Smooth muscle cell (in vitro differentiated cells): ENCODE measurements around the gene PASK. TPM values are rescaled to one million over a fixed set of nuclear protein-coding genes. Genes with fewer than 3 reads are reported as not detected.

Experiments
- DNase-seq: peaks from one replicate; lab custom pipeline; 2025; ENCODE audit not compliant: unreplicated experiment; lab: John Stamatoyannopoulos, UW
- H2AFZ ChIP-seq: fragments of 200-600 bp; sonication (generic); 2 replicates; pipeline ENCODE4 v1.6.0; 2016; ENCODE audit warnings: antibody characterized with exemption, low read depth, mild to moderate bottlenecking
- H3F3A ChIP-seq: fragments of 200-600 bp; sonication (generic); 2 replicates; pipeline ENCODE4 v1.6.0; 2017; ENCODE audit warnings: antibody characterized with exemption, low read depth
- H3K27ac ChIP-seq: fragments of 200-600 bp; sonication (generic); 2 replicates; pipeline ENCODE4 v1.5.1; 2016; ENCODE audit warnings: low read depth, mild to moderate bottlenecking
- H3K27me3 ChIP-seq: fragments of 200-600 bp; sonication (generic); 2 replicates; pipeline ENCODE4 v1.6.1; 2016; ENCODE audit warnings: low read depth, mild to moderate bottlenecking
- H3K36me3 ChIP-seq: fragments of 200-600 bp; sonication (generic); 2 replicates; pipeline ENCODE4 v1.5.1; 2016; ENCODE audit warnings: low read depth
- H3K4me1 ChIP-seq: fragments of 200-600 bp; sonication (generic); 2 replicates; pipeline ENCODE4 v1.5.1; 2016; ENCODE audit warnings: low read depth
- H3K4me2 ChIP-seq: fragments of 200-600 bp; sonication (generic); 2 replicates; pipeline ENCODE4 v1.6.0; 2016; ENCODE audit warnings: mild to moderate bottlenecking
- H3K4me3 ChIP-seq: fragments of 200-600 bp; sonication (generic); 2 replicates; pipeline ENCODE4 v1.5.1; 2016; ENCODE audit warnings: mild to moderate bottlenecking
- H3K79me2 ChIP-seq: fragments of 200-600 bp; sonication (generic); 2 replicates; pipeline ENCODE4 v1.6.0; 2016; ENCODE audit warnings: low read depth, mild to moderate bottlenecking
- H3K9ac ChIP-seq: fragments of 200-600 bp; sonication (generic); 2 replicates; pipeline ENCODE4 v1.6.0; 2016; ENCODE audit warnings: low read depth
- H3K9me3 ChIP-seq: fragments of 200-600 bp; sonication (generic); replicated peaks from 2 replicates; pipeline ENCODE4 v1.5.1; 2016; ENCODE audit warnings: low read depth
- H4K20me1 ChIP-seq: fragments of 200-600 bp; sonication (generic); 2 replicates; pipeline ENCODE4 v1.6.0; 2016; ENCODE audit warnings: low read depth
- WGBS: methylation state at CpG from one replicate; pipeline ENCODE4 v1.1.7; 2016; ENCODE audit warnings: low lambda C conversion rate; 5-methylcytosine and 5-hydroxymethylcytosine counted together
- polyA plus RNA-seq: library from polyadenylated mRNA; unstranded; fragments of >200 nt; fragmentation: Nextera tagmentation; extraction: Ambion mirVana; gene quantifications from 2 replicates; pipeline ENCODE4 v1.2.1, GENCODE V29; 2016
- total RNA-seq: library from RNA; depleted of rRNA; stranded (reverse); fragments of >200 nt; gene quantifications from 2 replicates; pipeline ENCODE4 v1.2.3, GENCODE V29; 2014
- TF ChIP-seq, protein P1 (sequence below): fragments of 200-600 bp; sonication (generic); IDR thresholded peaks from 2 replicates; pipeline ENCODE4 v1.5.1; 2017; ENCODE audit warnings: borderline replicate concordance, mild to moderate bottlenecking, antibody characterized with exemption; ENCODE audit not compliant: insufficient read depth, poor library complexity, severe bottlenecking

PASK gene
- total and polyA plus RNA-seq, 2 experiments from 2014 or later = 2.6 TPM

DNA sequence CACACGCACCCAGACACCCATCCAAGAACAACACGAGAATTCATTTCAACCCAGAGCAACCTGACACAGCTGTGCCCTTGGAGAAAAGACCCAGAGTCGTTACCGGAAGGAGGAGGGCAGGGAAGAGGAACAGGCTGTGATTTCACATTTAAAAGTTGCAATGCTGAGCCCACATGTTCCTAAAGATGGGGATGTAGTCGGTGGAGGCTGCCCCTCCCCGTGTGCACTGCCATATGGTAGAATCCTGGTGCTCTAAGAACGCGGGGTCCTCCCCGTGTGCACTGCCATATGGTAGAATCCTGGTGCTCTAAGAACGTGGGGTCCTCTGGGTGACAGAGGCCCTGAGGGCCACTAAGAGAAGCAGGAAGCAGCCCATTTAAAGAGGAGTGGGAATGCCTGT lies 58.1 kb downstream of the PASK start:
- H3K4me2 ChIP-seq = no peak overlapping the region
- TF ChIP-seq, protein P1, sequence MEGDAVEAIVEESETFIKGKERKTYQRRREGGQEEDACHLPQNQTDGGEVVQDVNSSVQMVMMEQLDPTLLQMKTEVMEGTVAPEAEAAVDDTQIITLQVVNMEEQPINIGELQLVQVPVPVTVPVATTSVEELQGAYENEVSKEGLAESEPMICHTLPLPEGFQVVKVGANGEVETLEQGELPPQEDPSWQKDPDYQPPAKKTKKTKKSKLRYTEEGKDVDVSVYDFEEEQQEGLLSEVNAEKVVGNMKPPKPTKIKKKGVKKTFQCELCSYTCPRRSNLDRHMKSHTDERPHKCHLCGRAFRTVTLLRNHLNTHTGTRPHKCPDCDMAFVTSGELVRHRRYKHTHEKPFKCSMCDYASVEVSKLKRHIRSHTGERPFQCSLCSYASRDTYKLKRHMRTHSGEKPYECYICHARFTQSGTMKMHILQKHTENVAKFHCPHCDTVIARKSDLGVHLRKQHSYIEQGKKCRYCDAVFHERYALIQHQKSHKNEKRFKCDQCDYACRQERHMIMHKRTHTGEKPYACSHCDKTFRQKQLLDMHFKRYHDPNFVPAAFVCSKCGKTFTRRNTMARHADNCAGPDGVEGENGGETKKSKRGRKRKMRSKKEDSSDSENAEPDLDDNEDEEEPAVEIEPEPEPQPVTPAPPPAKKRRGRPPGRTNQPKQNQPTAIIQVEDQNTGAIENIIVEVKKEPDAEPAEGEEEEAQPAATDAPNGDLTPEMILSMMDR = no peak
- peaks cover 11% of the 10 kb centered on the region for H3K36me3 ChIP-seq
- peaks cover 6% of the 10 kb centered on the region for H3K79me2 ChIP-seq
- no peaks in the 10 kb centered on the region for H3K9me3 ChIP-seq
- H3F3A ChIP-seq = no peaks in the 10 kb centered on the region
- 91% methylated on average over 10 of the region's 10 CpGs for WGBS
- peaks cover 11% of the 10 kb centered on the region for H4K20me1 ChIP-seq
- H2AFZ ChIP-seq = no peak overlapping the region
- DNase-seq = no peak
- no peak overlapping the region for H3K27ac ChIP-seq
- no peak overlapping the region for H3K4me3 ChIP-seq
- no peak overlapping the region for H3K9ac ChIP-seq
- no peaks in the 10 kb centered on the region for H3K27me3 ChIP-seq
- H3K4me1 ChIP-seq = no peaks in the 10 kb centered on the region

GRCh38 chr2:241088791-241089732 lies 60.2 kb downstream of the PASK start:
- Histone ChIP-seq H3F3A (no peaks in the 10 kb centered on the region), H2AFZ (no peak overlapping the region), H3K9ac (no peak overlapping the region), H3K4me1 (no peaks in the 10 kb centered on the region), H3K79me2 (no peaks in the 10 kb centered on the region), H3K9me3 (no peaks in the 10 kb centered on the region), H3K4me3 (no peak overlapping the region), H3K27me3 (no peaks in the 10 kb centered on the region), H3K27ac (no peak overlapping the region), H4K20me1 (peaks cover 7% of the 10 kb centered on the region), H3K4me2 (no peak overlapping the region), H3K36me3 (no peaks in the 10 kb centered on the region)
- DNase-seq = no peak
- WGBS = 96% methylated on average over 20 of the region's 20 CpGs
- TF ChIP-seq, protein P1 = no peak

DNA sequence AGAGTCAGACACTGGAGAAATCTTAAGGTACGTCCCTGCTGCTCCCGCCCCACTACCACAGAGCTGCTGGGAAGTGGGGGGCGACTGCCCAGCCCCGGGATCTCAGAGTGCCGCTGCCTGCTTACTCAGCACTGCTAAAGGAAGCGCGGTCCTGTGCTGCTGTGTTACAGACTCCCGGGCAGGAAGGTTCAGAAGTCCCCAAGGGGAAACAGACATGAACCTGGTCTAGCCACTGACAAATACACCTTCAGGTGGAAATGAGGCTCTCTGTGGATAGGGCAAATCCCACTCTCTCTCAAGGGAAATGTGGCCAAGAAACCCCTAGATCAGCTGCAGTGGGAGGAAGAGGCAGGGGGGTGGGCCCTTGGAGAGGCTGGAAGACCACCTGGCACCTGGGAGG lies 60.9 kb downstream of the PASK start:
- no peak for DNase-seq
- Histone ChIP-seq H4K20me1 (peaks cover 7% of the 10 kb centered on the region), H3K27me3 (no peaks in the 10 kb centered on the region), H3K4me1 (no peaks in the 10 kb centered on the region), H3K27ac (no peak overlapping the region), H3K9ac (no peak overlapping the region), H3K9me3 (no peaks in the 10 kb centered on the region), H3K79me2 (no peaks in the 10 kb centered on the region), H3K36me3 (no peaks in the 10 kb centered on the region), H3F3A (no peaks in the 10 kb centered on the region), H3K4me3 (no peak overlapping the region), H3K4me2 (no peak overlapping the region), H2AFZ (no peak overlapping the region)
- TF ChIP-seq, protein P1 = no peak
- WGBS = 96% methylated on average over 8 of the region's 8 CpGs
